HG02623 (cell line): Measurements from ENCODE around the gene MVB12A.

Experiments
- ATAC-seq: cut with Tn5 transposase; IDR thresholded peaks from one replicate; pipeline ENCODE4 v1.9.1; 2021; ENCODE audit warnings: moderate library complexity; ENCODE audit not compliant: unreplicated experiment

MVB12A gene

DNA sequence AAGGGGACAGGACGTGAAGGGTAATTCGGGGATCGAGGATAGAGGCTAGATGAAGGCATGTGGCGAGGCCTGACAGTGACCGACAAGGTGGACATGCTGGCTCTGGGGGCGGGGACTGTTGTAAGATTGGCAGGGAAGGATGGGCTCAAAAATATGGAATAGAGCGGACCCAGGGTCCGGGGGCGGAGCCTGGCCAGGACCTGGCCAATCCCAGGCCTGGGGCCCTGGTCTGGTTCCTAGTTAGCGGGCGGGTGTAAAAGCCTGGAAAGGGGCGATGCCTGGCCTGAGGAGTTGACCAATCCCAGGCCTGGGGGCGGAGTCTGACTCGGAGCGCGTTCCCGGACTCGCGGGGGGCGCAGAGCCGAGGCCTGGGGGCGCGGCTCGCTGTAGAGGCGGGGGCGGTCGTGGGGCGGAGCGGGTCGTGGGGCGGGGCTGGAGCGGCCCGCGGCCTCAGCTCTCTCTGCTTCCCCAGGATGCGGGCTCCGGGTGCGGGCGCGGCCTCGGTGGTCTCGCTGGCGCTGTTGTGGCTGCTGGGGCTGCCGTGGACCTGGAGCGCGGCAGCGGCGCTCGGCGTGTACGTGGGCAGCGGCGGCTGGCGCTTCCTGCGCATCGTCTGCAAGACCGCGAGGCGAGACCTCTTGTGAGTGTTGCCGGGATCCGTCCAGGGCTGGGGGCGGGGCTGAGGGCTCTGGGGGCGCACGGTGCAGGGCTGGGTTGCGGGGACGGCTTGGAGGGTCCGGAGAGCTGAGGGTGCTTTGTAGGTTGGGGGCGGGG, 50.4 kb downstream of the MVB12A start, which contains the start of gene SLC27A1:
Gene SLC27A1, plus strand, starts transcription at position 457 of the 774 bp plus-strand sequence. Its CDS starts 17 bp downstream, at position 474.
- peak; percentile 79 for ATAC-seq

DNA sequence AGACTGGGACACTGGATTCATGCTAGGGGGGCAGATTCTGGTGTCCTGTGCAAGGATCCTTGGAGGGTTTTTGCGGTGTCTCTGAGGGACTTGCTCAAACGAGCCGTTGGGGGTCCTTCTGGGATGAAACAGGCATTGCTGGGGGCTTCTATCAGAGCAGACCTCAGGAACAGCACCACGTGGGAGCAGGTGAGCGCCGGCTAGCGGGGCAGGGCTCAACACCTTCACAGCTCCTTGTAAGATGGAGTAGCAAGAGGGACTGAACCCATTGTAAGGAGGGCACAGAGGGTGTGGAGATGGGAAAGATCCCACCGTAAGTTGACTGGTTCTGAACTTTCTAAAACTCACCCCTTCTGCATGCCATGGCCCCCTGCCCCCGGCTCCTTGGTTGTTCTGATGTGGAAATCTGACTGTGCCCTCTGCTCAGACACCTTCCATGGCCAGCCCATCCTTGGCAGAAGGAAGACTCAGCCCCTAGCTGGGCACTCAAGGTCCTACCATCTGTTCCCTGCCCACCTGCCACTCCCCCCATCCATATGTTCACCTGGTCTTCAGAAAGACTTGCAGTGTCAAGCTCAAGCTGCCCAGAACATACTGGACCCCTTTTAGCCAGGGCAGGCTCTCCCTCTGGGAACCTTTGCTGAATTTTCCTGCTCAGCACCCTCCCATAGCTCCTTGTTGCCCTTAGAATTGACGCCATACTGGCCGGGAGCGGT, 51.7 kb downstream of the MVB12A start:
- no peak for ATAC-seq

DNA sequence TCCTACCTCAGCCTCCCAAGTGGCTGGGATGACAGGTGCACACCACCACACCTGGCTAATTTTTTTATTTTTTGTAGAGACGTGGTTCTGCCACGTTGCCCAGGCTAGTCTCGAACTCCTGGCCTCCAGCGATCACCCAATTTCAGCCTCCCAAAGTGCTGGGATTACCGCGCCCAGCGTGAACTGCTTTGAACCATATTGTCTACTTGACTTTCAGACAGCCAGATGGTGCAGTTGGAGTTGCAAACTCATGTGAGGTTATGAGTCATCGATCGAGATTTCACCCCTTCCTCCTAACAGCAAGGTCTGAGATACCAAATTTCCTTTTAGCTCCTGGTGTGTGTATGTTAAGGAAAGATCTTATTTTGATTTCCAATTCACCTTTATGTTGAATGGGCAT, 53.2 kb downstream of the MVB12A start:
- ATAC-seq: no peak
